Omental fat pad (tissue), 4 donors: ENCODE data around the gene DNAJA3. TPM values are rescaled to one million over a fixed set of nuclear protein-coding genes. Genes with fewer than 3 reads are reported as not detected.

Experiments
- ATAC-seq: fragments of 150-250 bp; one replicate; pipeline ENCODE4 v1.9.1; 2016; ENCODE audit warnings: mild to moderate bottlenecking, moderate library complexity; ENCODE audit not compliant: low FRiP score
- DNase-seq: peaks from one replicate; pipeline ENCODE4 v3.0.0-alpha.2; 2019; ENCODE audit warnings: low spot score
- CTCF ChIP-seq, 3 donors: fragments of 450-650 bp; IDR thresholded peaks; one replicate each; pipeline ENCODE4 v1.5.1; 2016 to 2017; ENCODE audit warnings: antibody characterized with exemption in 3 of 3, mild to moderate bottlenecking in 3 of 3, moderate library complexity in 2 of 3
- total RNA-seq, 4 donors: library from RNA; depleted of rRNA; stranded (reverse); fragments of >200 nt; gene quantifications; one replicate each; pipeline ENCODE4 v1.1.0, GENCODE V29; 2016

The DNAJA3 gene
- total RNA-seq, 4 donors from 2014 or later = 40.5 to 47.1 (median 42.3) TPM

- no peak for TF ChIP-seq CTCF (IDR thresholded peaks at IDR 0.05)
- DNase-seq = no peak
- no peak for ATAC-seq
Observed at GRCh38 chr16:4468972-4469371, 43.3 kb downstream of the DNAJA3 start.

- no peak for TF ChIP-seq CTCF (IDR thresholded peaks at IDR 0.05)
- ATAC-seq (no peak), DNase-seq (no peak)
Observed at GRCh38 chr16:4471869-4472268, 46.2 kb downstream of the DNAJA3 start.

- no peak for ATAC-seq
- DNase-seq = no peak
- no peak for TF ChIP-seq CTCF (IDR thresholded peaks at IDR 0.05)
Observed at GRCh38 chr16:4472880-4473279, 47.2 kb downstream of the DNAJA3 start.

GRCh38 chr16:4474192-4474961 lies 48.7 kb downstream of the DNAJA3 start, which contains the start of gene NMRAL1:
Gene NMRAL1 (minus strand): TSS chr16:4474625. CDS start chr16:4474132, 493 bp downstream.
- DNase-seq = peak; percentile 81
- no peak for TF ChIP-seq CTCF (IDR thresholded peaks at IDR 0.05)
- peak; percentile 64 for ATAC-seq

GRCh38 chr16:4475880-4476788 lies 50.5 kb downstream of the DNAJA3 start, which contains the start of gene HMOX2:
Gene HMOX2 (plus strand): TSS chr16:4476398. CDS start chr16:4505525, 29,127 bp downstream.
- no peak for TF ChIP-seq CTCF (IDR thresholded peaks at IDR 0.05)
- DNase-seq (peak; percentile 90), ATAC-seq (peak; percentile 93)

- ATAC-seq = no peak
- DNase-seq = no peak
- no peak for TF ChIP-seq CTCF (IDR thresholded peaks at IDR 0.05)
Observed at GRCh38 chr16:4477966-4478365, 52.3 kb downstream of the DNAJA3 start.
